Measurements from ENCODE around the gene KLF11.

- TF ChIP-seq CTCF (conservative IDR thresholded peaks at IDR 0.05) (no peak), EZH2 (IDR thresholded peaks at IDR 0.05; ENCODE audit: low read depth) (no peak)
Measured at GRCh38 chr2:10095175-10095574, 51.8 kb downstream of the KLF11 start.

Measured in PC-9 (cell line).